NCI-H1436 (cell line): Measurements from ENCODE around the gene FNTB.

Experiments
- DNase-seq: peaks from one replicate; lab custom pipeline; 2025; lab: John Stamatoyannopoulos, UW

Gene FNTB

GRCh38 chr14:64983439-64984310 lies 3.0 kb upstream of the FNTB start:
- DNase-seq = peak; percentile 33

- no peak for DNase-seq
Measured at GRCh38 chr14:64987438-64987767, 708 bp downstream of the FNTB start.

- no peak for DNase-seq
Measured at GRCh38 chr14:64990296-64990695, 3.6 kb downstream of the FNTB start.

GRCh38 chr14:64990939-64991338 lies 4.2 kb downstream of the FNTB start:
- no peak for DNase-seq

GRCh38 chr14:64992328-64992885 lies 5.7 kb downstream of the FNTB start:
- no peak for DNase-seq

- no peak for DNase-seq
Measured at GRCh38 chr14:64993266-64993930, 6.7 kb downstream of the FNTB start.

- DNase-seq = no peak
Measured at GRCh38 chr14:64994540-64994939, 7.8 kb downstream of the FNTB start.

GRCh38 chr14:64995291-64995690 lies 8.6 kb downstream of the FNTB start:
- DNase-seq = no peak

- DNase-seq = no peak
Measured at GRCh38 chr14:64997108-64997794, 10.6 kb downstream of the FNTB start.

GRCh38 chr14:64998455-64998931 lies 11.8 kb downstream of the FNTB start:
- DNase-seq = no peak

GRCh38 chr14:65000898-65001591 lies 14.3 kb downstream of the FNTB start:
- no peak for DNase-seq

- DNase-seq = no peak
Measured at GRCh38 chr14:65001723-65002122, 15.0 kb downstream of the FNTB start.

GRCh38 chr14:65002586-65003210 lies 16.0 kb downstream of the FNTB start:
- no peak for DNase-seq

- no peak for DNase-seq
Measured at GRCh38 chr14:65003394-65003793, 16.7 kb downstream of the FNTB start.

GRCh38 chr14:65006261-65006721 lies 19.6 kb downstream of the FNTB start:
- peak; percentile 10 for DNase-seq

GRCh38 chr14:65007202-65007601 lies 20.5 kb downstream of the FNTB start:
- no peak for DNase-seq

- DNase-seq = no peak
Measured at GRCh38 chr14:65010211-65010931, 23.7 kb downstream of the FNTB start.

GRCh38 chr14:65011538-65011937 lies 24.8 kb downstream of the FNTB start:
- no peak for DNase-seq

GRCh38 chr14:65012353-65012752 lies 25.7 kb downstream of the FNTB start:
- no peak for DNase-seq

- DNase-seq = no peak
Measured at GRCh38 chr14:65015391-65015790, 28.7 kb downstream of the FNTB start.

GRCh38 chr14:65016471-65016870 lies 29.8 kb downstream of the FNTB start:
- DNase-seq = no peak
